HG03457 (cell line): ENCODE data around the gene SLC52A1.
"Not testable (repeated sequence)": the region's sequence is repeated elsewhere in the genome, so short reads cannot be mapped to it uniquely, and the experiment has no call there.

Experiments
- ATAC-seq: cut with Tn5 transposase; IDR thresholded peaks from one replicate; pipeline ENCODE4 v1.9.1; 2021; ENCODE audit warnings: moderate number of reproducible peaks; ENCODE audit not compliant: unreplicated experiment

The SLC52A1 gene

GRCh38 chr17:5031365-5032082, 3.7 kb downstream of the SLC52A1 start:
- ATAC-seq = peak; percentile 46

DNA sequence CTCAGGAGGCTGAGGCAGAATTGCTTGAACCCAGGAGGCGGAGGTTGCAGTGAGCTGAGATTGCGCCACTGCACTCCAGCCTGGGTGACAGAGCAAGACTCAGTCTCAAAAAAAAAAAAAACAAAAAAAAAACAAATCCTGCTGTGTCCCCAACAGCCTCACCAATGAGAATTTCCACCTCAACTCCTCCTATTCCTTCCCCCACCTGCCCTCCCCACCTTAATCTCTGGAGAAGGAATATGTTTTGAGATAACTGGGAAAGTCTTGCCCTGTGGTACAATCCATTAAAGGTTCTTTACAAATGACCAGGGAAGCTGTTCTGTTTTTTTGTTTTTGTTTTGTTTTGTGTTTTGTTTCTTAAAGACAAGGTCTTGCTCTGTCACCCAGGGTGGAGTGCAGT, 5.1 kb downstream of the SLC52A1 start:
- not testable (repeated sequence) for ATAC-seq

GRCh38 chr17:5027916-5028315, 7.3 kb downstream of the SLC52A1 start:
- no peak for ATAC-seq

- no peak for ATAC-seq
Measured at GRCh38 chr17:5027299-5027698, 7.9 kb downstream of the SLC52A1 start.

- ATAC-seq = no peak
Measured at GRCh38 chr17:5024604-5025003, 10.6 kb downstream of the SLC52A1 start.

- ATAC-seq = no peak
Measured at GRCh38 chr17:5023588-5024147, 11.6 kb downstream of the SLC52A1 start.

GRCh38 chr17:5022171-5022711, 13.0 kb downstream of the SLC52A1 start:
- ATAC-seq = no peak

DNA sequence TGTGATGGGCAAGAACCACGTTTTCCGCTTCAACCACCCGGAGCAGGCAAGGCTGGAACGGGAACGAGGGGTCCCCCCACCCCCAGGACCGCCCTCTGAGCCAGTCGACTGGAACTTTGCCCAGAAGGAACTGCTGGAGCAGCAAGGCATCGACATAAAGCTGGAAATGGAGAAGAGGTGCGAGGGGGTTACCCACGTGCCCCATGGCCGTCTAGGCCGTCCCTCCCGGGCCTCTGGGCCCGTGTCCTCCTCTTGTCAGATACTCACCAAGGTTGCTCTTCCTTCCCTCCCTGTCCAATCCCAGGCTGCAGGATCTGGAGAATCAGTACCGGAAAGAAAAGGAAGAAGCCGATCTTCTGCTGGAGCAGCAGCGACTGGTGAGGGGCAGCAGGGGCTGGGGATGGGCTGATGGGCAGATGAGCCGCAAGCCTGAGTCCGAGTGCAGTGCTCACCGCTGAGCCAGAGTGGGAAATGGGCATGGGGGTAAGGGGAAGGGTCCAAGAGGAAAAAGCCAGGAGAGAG, 14.7 kb downstream of the SLC52A1 start:
- no peak for ATAC-seq

- no peak for ATAC-seq
Measured at GRCh38 chr17:5019475-5019956, 15.7 kb downstream of the SLC52A1 start.

- no peak for ATAC-seq
Measured at GRCh38 chr17:5014357-5014756, 20.9 kb downstream of the SLC52A1 start.

DNA sequence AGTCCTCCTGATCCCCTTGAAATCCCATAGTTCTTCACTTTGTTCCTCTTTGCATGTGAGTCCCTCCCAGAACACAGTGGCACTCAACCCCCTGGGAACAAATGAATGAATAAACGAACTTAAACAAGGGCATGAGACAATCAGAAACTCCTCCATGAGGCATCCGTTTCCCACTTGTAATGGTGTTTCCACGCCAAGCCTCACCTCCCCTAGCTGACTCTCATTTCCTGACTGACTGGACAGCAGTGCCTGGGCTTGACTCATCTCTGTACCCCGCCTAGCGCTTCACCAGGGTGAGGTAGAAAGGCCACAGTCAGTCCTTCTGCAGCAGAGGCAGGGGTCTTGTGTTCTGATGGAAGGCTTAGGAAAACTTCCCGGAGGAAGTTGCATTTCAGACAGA, 23.3 kb downstream of the SLC52A1 start:
- ATAC-seq = no peak

GRCh38 chr17:5003214-5003867, 31.9 kb downstream of the SLC52A1 start:
- ATAC-seq = no peak

GRCh38 chr17:5002121-5002788, 33.0 kb downstream of the SLC52A1 start:
- no peak for ATAC-seq

DNA sequence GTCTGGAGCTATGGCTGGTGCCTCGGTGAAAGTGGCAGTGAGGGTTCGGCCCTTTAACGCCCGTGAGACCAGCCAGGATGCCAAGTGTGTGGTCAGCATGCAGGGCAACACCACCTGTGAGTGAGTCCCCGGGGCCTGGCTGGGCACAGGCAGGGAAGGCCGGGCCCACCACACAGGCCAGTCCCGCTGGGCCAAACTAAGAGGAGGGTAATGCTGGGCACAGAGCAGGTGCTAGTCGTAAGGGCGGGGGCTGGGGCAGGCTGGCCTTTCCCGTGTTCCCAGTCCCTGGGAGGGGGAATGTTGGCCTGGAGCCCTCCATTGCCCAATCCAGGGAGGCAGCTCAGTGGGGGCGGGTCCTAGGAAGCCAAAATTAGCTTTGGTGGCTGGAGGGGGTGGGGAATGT, 35.0 kb downstream of the SLC52A1 start:
- ATAC-seq = no peak

DNA sequence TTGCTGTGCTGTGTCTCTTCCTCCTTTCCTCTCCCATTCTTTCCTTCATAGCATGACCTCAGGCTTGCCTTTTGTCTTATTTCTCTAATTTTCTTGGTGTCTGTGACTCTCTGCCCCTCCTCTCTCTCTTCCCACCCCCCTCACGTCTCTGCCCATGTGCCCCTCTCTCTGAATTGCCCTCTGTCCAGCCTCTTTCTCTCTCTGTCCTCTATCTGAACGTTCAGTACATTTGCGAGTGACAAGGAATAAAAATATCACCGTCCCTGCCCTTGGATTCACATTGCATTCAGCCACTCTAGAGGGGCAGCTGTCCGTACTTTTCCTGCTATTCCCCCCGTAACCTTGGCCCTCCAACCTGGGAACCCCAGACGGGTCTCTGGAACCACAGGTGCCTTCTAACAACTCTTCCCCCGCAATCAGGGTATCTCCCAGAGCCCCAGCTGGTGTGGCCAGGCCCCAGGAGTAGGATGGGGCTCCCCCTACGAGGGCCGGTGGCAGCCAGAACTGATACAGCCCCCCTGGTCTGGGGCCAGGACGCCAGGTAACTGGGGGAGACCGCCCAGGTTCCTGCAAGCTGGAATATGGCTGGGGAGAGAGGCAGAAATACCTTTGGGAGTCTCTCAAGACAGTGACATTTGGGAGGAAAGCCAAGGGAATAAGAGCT, 35.7 kb downstream of the SLC52A1 start:
- no peak for ATAC-seq

GRCh38 chr17:4998732-4999429, 36.3 kb downstream of the SLC52A1 start:
- ATAC-seq = no peak

DNA sequence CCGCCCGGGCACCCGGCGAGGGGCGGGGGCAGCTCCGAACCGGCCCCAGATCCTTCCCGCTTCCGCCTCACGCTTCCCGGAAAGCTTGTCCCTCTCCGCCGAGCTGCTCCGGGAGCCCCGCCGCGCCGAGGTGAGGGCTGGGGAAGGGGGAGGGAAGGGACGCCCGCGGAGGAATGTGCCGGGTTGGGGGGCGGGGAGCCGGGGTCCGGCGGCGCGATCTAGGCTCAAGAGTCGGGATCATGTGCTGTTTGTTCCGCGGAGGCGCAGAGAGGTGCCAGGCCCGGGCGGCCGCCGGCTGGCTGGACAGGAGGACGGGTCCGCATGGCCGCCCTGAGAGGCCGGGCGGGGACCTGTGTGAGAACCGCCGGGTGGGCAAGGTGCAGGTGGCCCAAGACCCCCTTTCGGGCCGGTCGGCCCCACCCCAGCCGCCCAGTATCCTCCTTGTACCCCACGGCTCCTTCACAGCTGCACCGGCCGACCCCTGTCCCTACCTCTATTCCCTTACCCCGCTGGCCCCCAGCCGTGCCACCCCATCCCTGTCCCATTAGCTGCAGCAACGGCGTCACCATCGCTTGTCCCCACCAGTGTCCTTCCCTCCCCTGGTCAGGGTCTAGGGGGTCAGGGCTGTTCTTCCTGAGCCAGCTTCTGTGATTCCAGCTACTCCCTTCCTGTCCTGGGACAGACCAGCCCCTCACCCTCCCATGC, 37.0 kb downstream of the SLC52A1 start:
- ATAC-seq = peak; percentile 15

GRCh38 chr17:4997302-4998026, 37.8 kb downstream of the SLC52A1 start, which contains the start of the genes INCA1 and KIF1C:
TSS of gene INCA1 (minus strand) at chr17:4997522. CDS start at chr17:4994437, 3,085 bp downstream.
TSS of gene KIF1C (plus strand) at chr17:4997950. CDS start at chr17:5000247, 2,297 bp downstream.
- ATAC-seq = peak; percentile 76
